Astrocyte (in vitro differentiated cells and primary cell): ENCODE data around the gene TMEM220. TPM values are rescaled to one million over a fixed set of nuclear protein-coding genes. Genes with fewer than 3 reads are reported as not detected.

Experiments
- DNase-seq: peaks from one replicate; pipeline ENCODE4 v3.0.0-alpha.2; 2010; ENCODE audit warnings: low read depth
- FAIRE-seq: peaks from 2 replicates; lab custom pipeline; 2011; peaks lifted over from hg19 to GRCh38; lab: Jason Lieb, UNC
- H2AFZ ChIP-seq: 2 replicates; pipeline ENCODE4 v1.6.0; 2012; ENCODE audit warnings: low read depth, low read length, inconsistent platforms
- H3K27ac ChIP-seq: 2 replicates; pipeline ENCODE4 v1.5.1; 2011; ENCODE audit warnings: low read depth, low read length, inconsistent platforms
- H3K27me3 ChIP-seq: 2 replicates; pipeline ENCODE4 v1.6.0; 2011; ENCODE audit warnings: low read length, inconsistent platforms; ENCODE audit not compliant: insufficient read depth
- H3K36me3 ChIP-seq: 2 replicates; pipeline ENCODE4 v1.5.1; 2011; ENCODE audit warnings: low read length, inconsistent platforms; ENCODE audit not compliant: insufficient read depth
- H3K4me1 ChIP-seq: 2 replicates; pipeline ENCODE4 v1.5.1; 2011; ENCODE audit warnings: low read length, inconsistent platforms; ENCODE audit not compliant: insufficient read depth
- H3K4me2 ChIP-seq: 2 replicates; pipeline ENCODE4 v1.6.0; 2012; ENCODE audit warnings: low read length, inconsistent platforms
- H3K4me3 ChIP-seq: 2 replicates; pipeline ENCODE4 v1.5.1; 2011; ENCODE audit warnings: low read depth, mild to moderate bottlenecking, low read length, inconsistent platforms; ENCODE audit not compliant: insufficient read depth
- H3K79me2 ChIP-seq: 2 replicates; pipeline ENCODE4 v1.6.0; 2012; ENCODE audit warnings: mild to moderate bottlenecking, low read length, inconsistent platforms; ENCODE audit not compliant: insufficient read depth
- H3K9ac ChIP-seq: 2 replicates; pipeline ENCODE4 v1.6.0; 2012; ENCODE audit warnings: mild to moderate bottlenecking, low read length, inconsistent platforms
- H3K9me3 ChIP-seq: 2 replicates; pipeline ENCODE4 v1.5.1; 2012; ENCODE audit warnings: low read depth, mild to moderate bottlenecking, low read length, inconsistent platforms; ENCODE audit not compliant: insufficient read depth
- H4K20me1 ChIP-seq: 2 replicates; pipeline ENCODE4 v1.6.0; 2012; ENCODE audit warnings: low read length, inconsistent platforms; ENCODE audit not compliant: insufficient read depth
- H3K27ac Mint-ChIP-seq: one replicate; pipeline ENCODE4 v1.8.0; 2021; ENCODE audit warnings: mild to moderate bottlenecking, mixed read lengths; ENCODE audit not compliant: unreplicated experiment
- H3K27me3 Mint-ChIP-seq: one replicate; pipeline ENCODE4 v1.8.0; 2021; ENCODE audit warnings: low read depth, mixed read lengths; ENCODE audit not compliant: unreplicated experiment
- H3K36me3 Mint-ChIP-seq: one replicate; pipeline ENCODE4 v1.8.0; 2021; ENCODE audit warnings: low read depth, mixed read lengths; ENCODE audit not compliant: unreplicated experiment
- H3K4me1 Mint-ChIP-seq: one replicate; pipeline ENCODE4 v1.8.0; 2021; ENCODE audit warnings: low read depth, mixed read lengths; ENCODE audit not compliant: unreplicated experiment
- H3K4me3 Mint-ChIP-seq: one replicate; pipeline ENCODE4 v1.8.0; 2021; ENCODE audit warnings: mild to moderate bottlenecking, moderate library complexity, mixed read lengths; ENCODE audit not compliant: unreplicated experiment
- H3K9me3 Mint-ChIP-seq: one replicate; pipeline ENCODE4 v1.8.0; 2021; ENCODE audit warnings: mild to moderate bottlenecking, mixed read lengths; ENCODE audit not compliant: unreplicated experiment
- CTCF ChIP-seq: IDR thresholded peaks from 2 replicates; pipeline ENCODE4 v1.5.1; 2011; ENCODE audit warnings: low read depth, mild to moderate bottlenecking, inconsistent platforms, low read length, moderate library complexity; ENCODE audit not compliant: insufficient read depth
- EZH2 ChIP-seq: IDR thresholded peaks from 2 replicates; pipeline ENCODE4 v1.6.1; 2012; ENCODE audit warnings: mild to moderate bottlenecking, low read length, inconsistent platforms; ENCODE audit not compliant: insufficient read depth
- total RNA-seq: library from RNA; stranded (reverse); gene quantifications from 2 replicates; pipeline ENCODE4 v1.2.1, GENCODE V29; 2021

The TMEM220 gene
- total RNA-seq, 1 donor from 2014 or later, result 1.0 TPM

DNA sequence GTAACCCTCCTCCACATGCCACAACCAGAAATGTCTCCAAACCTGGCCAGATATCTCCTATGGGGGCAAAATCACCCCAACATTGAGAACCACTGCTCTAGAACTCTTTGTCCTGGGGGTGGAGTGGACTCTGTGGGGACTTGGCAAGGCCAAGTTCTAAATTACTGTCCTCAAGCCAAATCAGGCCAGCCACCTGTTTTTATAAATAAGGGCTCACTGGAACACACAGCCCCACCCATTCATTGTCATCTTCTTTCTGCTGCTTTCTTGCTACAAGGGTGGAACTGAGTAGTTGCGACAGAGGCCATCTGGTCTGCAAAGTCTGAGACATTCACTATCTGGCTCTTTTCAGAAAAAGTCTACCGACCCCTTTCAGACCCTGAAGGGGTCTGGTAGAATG, 26.8 kb upstream of the TMEM220 start:
- Histone ChIP-seq H3K9ac (no peak overlapping the region), H3K4me1 (no peaks in the 10 kb centered on the region), H4K20me1 (no peaks in the 10 kb centered on the region), H3K36me3 (no peaks in the 10 kb centered on the region), H2AFZ (no peak overlapping the region), H3K79me2 (no peaks in the 10 kb centered on the region), H3K4me2 (no peak overlapping the region), H3K9me3 (peaks cover 2% of the 10 kb centered on the region), H3K27ac (no peak overlapping the region), H3K4me3 (no peak overlapping the region), H3K27me3 (no peaks in the 10 kb centered on the region)
- peaks cover 8% of the 10 kb centered on the region for H3K27me3 Mint-ChIP-seq
- TF ChIP-seq CTCF (no peak), EZH2 (no peak)
- no peak for DNase-seq
- H3K9me3 Mint-ChIP-seq, result no peaks in the 10 kb centered on the region
- FAIRE-seq, result no peak
- H3K4me1 Mint-ChIP-seq, result no peaks in the 10 kb centered on the region
- no peak overlapping the region for H3K27ac Mint-ChIP-seq
- no peaks in the 10 kb centered on the region for H3K36me3 Mint-ChIP-seq
- H3K4me3 Mint-ChIP-seq, result no peak overlapping the region

- TF ChIP-seq EZH2 (no peak), CTCF (no peak)
- Histone ChIP-seq H3K36me3 (no peaks in the 10 kb centered on the region), H3K27me3 (no peaks in the 10 kb centered on the region), H3K27ac (no peak overlapping the region), H3K9ac (no peak overlapping the region), H2AFZ (no peak overlapping the region), H3K9me3 (peaks cover 2% of the 10 kb centered on the region), H3K4me3 (no peak overlapping the region), H4K20me1 (no peaks in the 10 kb centered on the region), H3K4me2 (no peak overlapping the region), H3K4me1 (no peaks in the 10 kb centered on the region), H3K79me2 (no peaks in the 10 kb centered on the region)
- DNase-seq, result no peak
- no peak overlapping the region for H3K27ac Mint-ChIP-seq
- H3K36me3 Mint-ChIP-seq, result no peaks in the 10 kb centered on the region
- no peak overlapping the region for H3K4me3 Mint-ChIP-seq
- no peaks in the 10 kb centered on the region for H3K9me3 Mint-ChIP-seq
- no peaks in the 10 kb centered on the region for H3K4me1 Mint-ChIP-seq
- H3K27me3 Mint-ChIP-seq, result peaks cover 8% of the 10 kb centered on the region
- no peak for FAIRE-seq
Observed at GRCh38 chr17:10756185-10756584, 26.4 kb upstream of the TMEM220 start.

GRCh38 chr17:10755592-10756127, 25.8 kb upstream of the TMEM220 start:
- peaks cover 10% of the 10 kb centered on the region for H3K27me3 Mint-ChIP-seq
- no peak for DNase-seq
- TF ChIP-seq EZH2 (no peak), CTCF (no peak)
- H3K36me3 ChIP-seq, result no peaks in the 10 kb centered on the region
- FAIRE-seq, result no peak
- no peaks in the 10 kb centered on the region for H3K79me2 ChIP-seq
- no peaks in the 10 kb centered on the region for H3K36me3 Mint-ChIP-seq
- H3K27me3 ChIP-seq, result no peaks in the 10 kb centered on the region
- no peak overlapping the region for H2AFZ ChIP-seq
- H3K4me3 Mint-ChIP-seq, result no peak overlapping the region
- H3K27ac Mint-ChIP-seq, result no peak overlapping the region
- H3K9me3 ChIP-seq, result peaks cover under 1% of the 10 kb centered on the region
- no peaks in the 10 kb centered on the region for H3K4me1 Mint-ChIP-seq
- no peak overlapping the region for H3K4me2 ChIP-seq
- H3K4me3 ChIP-seq, result no peak overlapping the region
- H3K9ac ChIP-seq, result no peak overlapping the region
- H3K9me3 Mint-ChIP-seq, result no peaks in the 10 kb centered on the region
- no peaks in the 10 kb centered on the region for H4K20me1 ChIP-seq
- no peaks in the 10 kb centered on the region for H3K4me1 ChIP-seq
- H3K27ac ChIP-seq, result no peak overlapping the region
